Fibroblast of the conjunctiva (primary cell): ENCODE results near the gene VEGFD.
"Not testable (repeated sequence)": the region's sequence is repeated elsewhere in the genome, so short reads cannot be mapped to it uniquely, and the experiment has no call there.

Experiments
- DNase-seq: peaks from one replicate; pipeline ENCODE4 v3.0.0-alpha.2; 2010; ENCODE audit warnings: low read depth

VEGFD gene

DNA sequence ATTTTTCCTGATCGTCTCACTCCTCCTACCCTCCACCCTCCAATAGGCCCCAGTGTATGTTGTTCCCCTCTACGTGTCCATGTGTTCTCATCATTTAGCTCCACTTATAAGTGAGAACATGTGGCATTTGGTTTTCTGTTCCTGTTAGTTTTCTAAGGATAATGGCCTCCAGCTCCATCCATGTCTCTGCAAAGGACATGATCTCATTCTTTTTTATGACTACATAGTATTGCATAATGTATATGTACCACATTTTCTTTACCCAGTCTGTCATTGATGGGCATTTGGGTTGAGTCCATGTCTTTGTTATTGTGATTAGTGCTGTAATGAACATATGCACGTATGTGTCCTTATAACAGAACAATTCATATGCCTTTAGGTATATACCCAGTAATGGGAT is 78.3 kb downstream of the VEGFD start:
- not testable (repeated sequence) for DNase-seq

DNA sequence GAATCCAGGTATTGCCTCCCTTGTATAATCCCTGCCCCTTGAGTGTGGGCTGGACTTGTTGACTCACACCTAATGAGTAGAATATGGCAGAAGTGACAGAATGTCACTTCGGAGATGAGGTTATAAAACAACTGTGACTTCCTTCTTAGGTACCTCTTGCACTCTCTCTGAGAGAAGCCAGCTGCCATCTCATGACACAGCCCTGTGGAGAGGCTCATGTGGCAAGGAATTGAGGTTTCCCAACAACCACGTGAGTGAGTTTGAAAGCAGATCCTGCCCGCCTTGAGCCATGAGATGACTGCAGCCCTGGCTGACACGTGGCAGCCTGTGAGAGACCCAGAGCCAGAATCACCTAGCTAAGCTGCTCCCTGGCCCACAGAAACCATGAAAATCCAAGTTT is 82.3 kb downstream of the VEGFD start:
- no peak for DNase-seq

DNA sequence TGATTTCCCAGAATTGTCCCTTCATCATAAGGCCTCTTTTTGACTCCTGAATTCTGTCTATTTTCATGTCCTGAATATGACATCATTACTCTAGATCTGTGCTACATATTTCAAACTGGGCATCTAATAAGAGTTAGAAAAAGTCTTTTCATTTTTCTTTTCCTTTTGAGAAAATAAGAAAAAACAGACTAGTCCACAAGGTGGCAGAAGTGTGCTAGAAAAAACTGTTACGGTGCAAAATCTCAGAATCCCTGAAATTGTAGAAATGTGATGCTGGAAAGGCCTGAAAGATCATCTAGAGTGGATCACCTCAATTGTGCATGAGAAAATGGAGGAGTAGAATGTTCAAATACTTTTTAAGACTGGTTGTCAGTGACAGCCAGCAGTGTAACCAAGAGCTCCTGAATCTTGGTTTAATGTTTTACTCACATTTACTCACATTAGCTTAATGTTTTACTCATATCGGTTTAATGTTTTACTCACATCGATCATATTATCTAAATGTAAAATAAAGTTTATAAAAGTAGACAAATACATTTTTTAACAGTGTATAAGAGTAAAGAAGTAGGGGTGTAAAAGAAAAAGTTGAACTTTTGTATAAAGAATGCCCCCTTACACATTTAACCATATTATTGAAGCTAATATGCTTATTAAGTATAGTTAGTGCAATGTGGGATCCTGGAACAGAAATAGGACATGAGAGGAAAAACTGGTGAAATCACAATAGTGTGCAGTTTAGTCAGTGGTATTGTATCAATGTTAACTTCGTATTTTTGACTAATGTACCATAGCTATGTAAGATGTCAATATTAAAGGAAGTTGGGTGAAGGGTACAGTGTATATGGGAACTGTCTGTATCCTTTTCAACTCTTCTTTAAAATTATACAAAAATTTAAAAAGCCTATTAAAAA is 84.0 kb downstream of the VEGFD start:
- DNase-seq: peak; percentile 1

DNA sequence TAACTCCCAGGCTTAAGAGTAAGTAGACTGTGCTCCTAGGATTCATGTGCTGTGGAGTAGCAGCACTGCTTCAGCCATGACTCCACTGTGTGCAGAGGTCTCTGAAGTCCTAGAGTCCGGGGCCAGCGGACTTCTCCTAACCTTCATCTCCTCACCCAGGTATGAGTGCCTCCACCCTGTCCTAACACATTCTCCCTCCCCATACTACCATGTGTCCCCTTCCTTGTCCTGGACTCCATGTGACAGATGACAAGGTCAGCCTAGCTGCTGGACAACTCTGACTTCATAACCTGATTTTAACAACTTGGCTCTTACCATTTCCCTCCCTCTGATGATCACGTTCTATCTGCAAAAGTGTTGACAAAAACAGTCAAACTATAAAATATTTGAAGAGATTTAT is 85.4 kb downstream of the VEGFD start:
- DNase-seq: no peak

DNA sequence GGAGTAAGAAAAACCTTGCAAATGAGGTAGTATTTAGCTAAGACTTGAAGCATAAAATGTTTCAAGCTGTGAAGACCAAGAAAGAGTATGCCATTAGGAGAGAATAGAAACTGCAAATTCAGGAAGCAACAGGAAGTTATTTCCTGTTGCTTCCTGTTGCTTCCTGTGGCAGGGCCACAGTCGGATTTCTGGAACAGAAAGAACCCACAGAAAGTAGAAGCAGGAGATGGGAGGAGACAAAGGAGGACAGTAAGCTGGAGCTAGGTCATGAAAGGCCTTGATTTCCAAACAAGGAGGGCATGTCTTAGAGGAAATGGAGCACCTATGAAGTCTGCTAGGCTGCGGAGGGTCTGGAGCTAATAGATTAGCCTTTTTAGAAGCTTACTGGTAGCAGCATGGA is 86.0 kb downstream of the VEGFD start:
- DNase-seq: no peak
